ENCODE measurements around the gene JAZF1.

The JAZF1 gene

GRCh38 chr7:28042721-28043120, 137.9 kb downstream of the JAZF1 start:
- Histone ChIP-seq H3K36me3 (ENCODE audit: control insufficient read depth, low read length) (no peaks in the 10 kb centered on the region), H3K4me2 (ENCODE audit: low read length) (no peak overlapping the region), H3K79me2 (ENCODE audit: control insufficient read depth, low read length) (peaks cover 14% of the 10 kb centered on the region), H3F3A (ENCODE audit: control insufficient read depth, insufficient read depth) (no peaks in the 10 kb centered on the region), H3K4me3 (ENCODE audit: low read length) (no peak overlapping the region), H4K20me1 (ENCODE audit: control insufficient read depth, insufficient read depth, low read depth, low read length) (0 out of 2 replicates have a peak, but pooled peaks cover 5% of the 10 kb centered on the region), H3K9me3 (ENCODE audit: control insufficient read depth, insufficient read depth, low read length) (no peaks in the 10 kb centered on the region), H3K27me3 (ENCODE audit: control insufficient read depth, low read length) (no peaks in the 10 kb centered on the region), H3K27ac (ENCODE audit: low read depth, low read length) (no peak overlapping the region), H3K9me2 (replicated peaks; ENCODE audit: control insufficient read depth, low read length) (no peaks in the 10 kb centered on the region), H3K4me1 (ENCODE audit: control insufficient read depth, low read length) (peaks cover 3% of the 10 kb centered on the region; the same call in 1 of the 2 replicates)
- TF ChIP-seq EZH2phosphoT487 (IDR thresholded peaks at IDR 0.05; ENCODE audit: borderline replicate concordance, low read length), result no peak
- no peak for TF ChIP-seq CTCF (IDR thresholded peaks at IDR 0.05; ENCODE audit: low read depth, low read length, poor library complexity, severe bottlenecking)

GRCh38 chr7:28041508-28042314, 138.9 kb downstream of the JAZF1 start:
- H3K4me1 ChIP-seq (ENCODE audit: control insufficient read depth, low read length), result peaks cover 3% of the 10 kb centered on the region; the same call in 1 of the 2 replicates
- no peaks in the 10 kb centered on the region for H3F3A ChIP-seq (ENCODE audit: control insufficient read depth, insufficient read depth)
- no peak for TF ChIP-seq EZH2phosphoT487 (IDR thresholded peaks at IDR 0.05; ENCODE audit: borderline replicate concordance, low read length)
- TF ChIP-seq CTCF (IDR thresholded peaks at IDR 0.05; ENCODE audit: low read depth, low read length, poor library complexity, severe bottlenecking), result no peak
- no peaks in the 10 kb centered on the region for H3K9me2 ChIP-seq (replicated peaks; ENCODE audit: control insufficient read depth, low read length)
- no peak overlapping the region for H3K4me2 ChIP-seq (ENCODE audit: low read length)
- no peak overlapping the region for H3K27ac ChIP-seq (ENCODE audit: low read depth, low read length)
- no peaks in the 10 kb centered on the region for H3K27me3 ChIP-seq (ENCODE audit: control insufficient read depth, low read length)
- H3K79me2 ChIP-seq (ENCODE audit: control insufficient read depth, low read length), result peaks cover 20% of the 10 kb centered on the region
- no peak overlapping the region for H3K4me3 ChIP-seq (ENCODE audit: low read length)
- 0 out of 2 replicates have a peak, but pooled peaks cover 8% of the 10 kb centered on the region for H4K20me1 ChIP-seq (ENCODE audit: control insufficient read depth, insufficient read depth, low read depth, low read length)
- no peaks in the 10 kb centered on the region for H3K9me3 ChIP-seq (ENCODE audit: control insufficient read depth, insufficient read depth, low read length)
- H3K36me3 ChIP-seq (ENCODE audit: control insufficient read depth, low read length), result no peaks in the 10 kb centered on the region

GRCh38 chr7:28038175-28038797, 142.3 kb downstream of the JAZF1 start:
- H3K9me3 ChIP-seq (ENCODE audit: control insufficient read depth, insufficient read depth, low read length), result no peaks in the 10 kb centered on the region
- no peaks in the 10 kb centered on the region for H3K36me3 ChIP-seq (ENCODE audit: control insufficient read depth, low read length)
- no peaks in the 10 kb centered on the region for H3K27me3 ChIP-seq (ENCODE audit: control insufficient read depth, low read length)
- TF ChIP-seq CTCF (IDR thresholded peaks at IDR 0.05; ENCODE audit: low read depth, low read length, poor library complexity, severe bottlenecking) (no peak), EZH2phosphoT487 (IDR thresholded peaks at IDR 0.05; ENCODE audit: borderline replicate concordance, low read length) (no peak)
- H3F3A ChIP-seq (ENCODE audit: control insufficient read depth, insufficient read depth), result no peaks in the 10 kb centered on the region
- no peak overlapping the region for H3K4me3 ChIP-seq (ENCODE audit: low read length)
- no peak overlapping the region for H3K4me2 ChIP-seq (ENCODE audit: low read length)
- H3K79me2 ChIP-seq (ENCODE audit: control insufficient read depth, low read length), result peaks cover 25% of the 10 kb centered on the region
- H4K20me1 ChIP-seq (ENCODE audit: control insufficient read depth, insufficient read depth, low read depth, low read length), result 0 out of 2 replicates have a peak, but pooled peaks cover 10% of the 10 kb centered on the region
- H3K9me2 ChIP-seq (replicated peaks; ENCODE audit: control insufficient read depth, low read length), result no peaks in the 10 kb centered on the region
- no peak overlapping the region for H3K27ac ChIP-seq (ENCODE audit: low read depth, low read length)
- H3K4me1 ChIP-seq (ENCODE audit: control insufficient read depth, low read length), result no peaks in the 10 kb centered on the region

All from DOHH2 (cell line).